Measurements from ENCODE around the gene OTOF. TPM values are rescaled to one million over a fixed set of nuclear protein-coding genes. Genes with fewer than 3 reads are reported as not detected.

OTOF gene
- total and polyA plus RNA-seq, 2 experiments from 2014 or later, result 0.21 to 0.23 TPM

GRCh38 chr2:26432859-26433258 lies 45.1 kb downstream of the OTOF start (continued):
- TF ChIP-seq ZNF462 (CRISPR knock-in tag; IDR thresholded peaks at IDR 0.05) (no peak), ETS1 (IDR thresholded peaks at IDR 0.05) (no peak), NANOG (IDR thresholded peaks at IDR 0.05; ENCODE audit: borderline replicate concordance) (no peak), JUNB (IDR thresholded peaks at IDR 0.05; ENCODE audit: unreplicated experiment) (no peak), CREB1 (CRISPR knock-in tag; IDR thresholded peaks at IDR 0.05; ENCODE audit: low read depth) (no peak)

- Histone ChIP-seq H4K20me1 (replicated peaks; ENCODE audit: insufficient read depth) (no peaks in the 10 kb centered on the region; the same call in 1 of the 2 replicates), H3F3A (replicated peaks; ENCODE audit: low read depth) (no peaks in the 10 kb centered on the region), H3K79me2 (replicated peaks; ENCODE audit: insufficient read depth) (no peaks in the 10 kb centered on the region), H3K36me3 (ENCODE audit: insufficient read depth) (no peaks in the 10 kb centered on the region), H3K9me2 (ENCODE audit: insufficient read depth) (no peaks in the 10 kb centered on the region; the same call in 1 of the 2 replicates), H3K4me3 (no peak overlapping the region), H3K4me1 (ENCODE audit: insufficient read depth) (no peaks in the 10 kb centered on the region), H3K27ac (ENCODE audit: low read depth) (no peak overlapping the region), H3K4me2 (no peak overlapping the region), H2AFZ (peak overlapping the region; percentile 56; the same call in 1 of the 2 replicates), H3K27me3 (ENCODE audit: insufficient read depth) (no peaks in the 10 kb centered on the region)
- H3K4me3 Mint-ChIP-seq, result no peak overlapping the region
- no peaks in the 10 kb centered on the region; the same call in 2 of the 3 replicates for H3K9me3 Mint-ChIP-seq
- no peaks in the 10 kb centered on the region for H3K4me1 Mint-ChIP-seq
- DNase-seq (ENCODE audit: low spot score) (no peak), ATAC-seq (no peak)
- no peak overlapping the region for H3K27ac Mint-ChIP-seq
- TF ChIP-seq ZNF331 (CRISPR knock-in tag; IDR thresholded peaks at IDR 0.05; ENCODE audit: low read depth), result no peak
- H3K27me3 Mint-ChIP-seq (ENCODE audit: insufficient read depth, low read depth, poor library complexity), result peaks cover 8% of the 10 kb centered on the region
- H3K36me3 Mint-ChIP-seq (ENCODE audit: low read depth), result no peaks in the 10 kb centered on the region
These were observed 45.6 kb downstream of the OTOF start for GRCh38 chr2:26432363-26432762.

All from GM23338 (cell line).